OCI-LY7 (cell line): ENCODE data around the gene CDKN1A.

Experiments
- CTCF ChIP-seq: fragments of 200-600 bp; sonication (generic); conservative IDR thresholded peaks from 2 replicates; pipeline ENCODE4 v1.5.1; 2014; ENCODE audit warnings: mild to moderate bottlenecking, antibody characterized with exemption, low read length, moderate library complexity, mixed read lengths
- EZH2phosphoT487 ChIP-seq: fragments of 200-600 bp; sonication (generic); IDR thresholded peaks from 2 replicates; pipeline ENCODE4 v1.6.1; 2018; ENCODE audit warnings: low read depth, borderline replicate concordance, mild to moderate bottlenecking, mixed run types, antibody characterized with exemption, low read length, moderate library complexity, mixed read lengths

- TF ChIP-seq CTCF: no peak
- no peak for TF ChIP-seq EZH2phosphoT487
Measured at GRCh38 chr6:36719126-36719525, 40.6 kb downstream of the CDKN1A start.
